Body of pancreas (tissue), 4 donors: ENCODE results near the gene ADCY5. TPM values are rescaled to one million over a fixed set of nuclear protein-coding genes. Genes with fewer than 3 reads are reported as not detected.

Experiments used
- ATAC-seq: fragments of 150-250 bp; one replicate; pipeline ENCODE4 v1.9.1; 2016
- DNase-seq, 4 donors: peaks; one replicate each; pipeline ENCODE4 v3.0.0-alpha.2; 2019
- H3K27ac ChIP-seq, 4 donors: fragments of 200-600 bp; sonication (generic); 1 replicate in 3 of 4; 2 replicates in 1 of 4; pipeline versions ENCODE4 v1.5.1 to v1.6.1; 2016 to 2019; ENCODE audit warnings: mild to moderate bottlenecking in 1 of 4, mixed read lengths in 1 of 4, moderate library complexity in 1 of 4
- H3K27me3 ChIP-seq, 2 donors: fragments of 200-600 bp; sonication (generic); one replicate each; pipeline ENCODE4 v1.6.0; 2016; ENCODE audit warnings: mild to moderate bottlenecking in 1 of 2
- H3K36me3 ChIP-seq, 2 donors: fragments of 200-600 bp; sonication (generic); replicated peaks in 1 of 2; 2 replicates each; pipeline ENCODE4 v1.5.1; 2016; ENCODE audit warnings: low read depth in 2 of 2; ENCODE audit not compliant: insufficient read depth in 1 of 2
- H3K4me1 ChIP-seq: fragments of 200-600 bp; sonication (generic); one replicate; pipeline ENCODE4 v1.6.0; 2016
- H3K4me3 ChIP-seq, 2 donors: fragments of 200-600 bp; sonication (generic); 1 replicate in 1 of 2; 2 replicates in 1 of 2; pipeline ENCODE4 v1.5.1; 2016 to 2019
- H3K9me3 ChIP-seq, 3 donors: fragments of 200-600 bp; sonication (generic); 1 replicate in 2 of 3; 2 replicates in 1 of 3; pipeline ENCODE4 v1.5.1; 2016
- POLR2A ChIP-seq, 3 donors: fragments of 450-650 bp; IDR thresholded peaks; one replicate each; pipeline ENCODE4 v1.6.1; 2016; ENCODE audit warnings: antibody characterized with exemption in 3 of 3, mild to moderate bottlenecking in 2 of 3
- WGBS, 2 donors: methylation state at CpG; one replicate each; pipeline ENCODE4 v1.1.5; 2017; 5-methylcytosine and 5-hydroxymethylcytosine counted together
- intact Hi-C: fragments of 100-400 bp; cut with DNase I; formaldehyde crosslinking; loops from one replicate; pipeline ENCODE4 v1.15.1; 2023
- total RNA-seq, 2 donors: library from RNA; depleted of rRNA; stranded (reverse); fragments of >200 nt; gene quantifications; one replicate each; pipeline ENCODE4 v1.1.0, GENCODE V29; 2016
- TF ChIP-seq, protein P1 (sequence below), 7 experiments: fragments of 450-650 bp in 4 of 7; fragments of 200-600 bp in 3 of 7; sonication (generic) in 3 of 7; IDR thresholded peaks; one replicate each; pipeline ENCODE4 v1.5.1; 2016 to 2019; ENCODE audit warnings: antibody characterized with exemption in 7 of 7

The ADCY5 gene
- total RNA-seq, 2 donors from 2014 or later: 10.6 to 18.8 TPM

DNA sequence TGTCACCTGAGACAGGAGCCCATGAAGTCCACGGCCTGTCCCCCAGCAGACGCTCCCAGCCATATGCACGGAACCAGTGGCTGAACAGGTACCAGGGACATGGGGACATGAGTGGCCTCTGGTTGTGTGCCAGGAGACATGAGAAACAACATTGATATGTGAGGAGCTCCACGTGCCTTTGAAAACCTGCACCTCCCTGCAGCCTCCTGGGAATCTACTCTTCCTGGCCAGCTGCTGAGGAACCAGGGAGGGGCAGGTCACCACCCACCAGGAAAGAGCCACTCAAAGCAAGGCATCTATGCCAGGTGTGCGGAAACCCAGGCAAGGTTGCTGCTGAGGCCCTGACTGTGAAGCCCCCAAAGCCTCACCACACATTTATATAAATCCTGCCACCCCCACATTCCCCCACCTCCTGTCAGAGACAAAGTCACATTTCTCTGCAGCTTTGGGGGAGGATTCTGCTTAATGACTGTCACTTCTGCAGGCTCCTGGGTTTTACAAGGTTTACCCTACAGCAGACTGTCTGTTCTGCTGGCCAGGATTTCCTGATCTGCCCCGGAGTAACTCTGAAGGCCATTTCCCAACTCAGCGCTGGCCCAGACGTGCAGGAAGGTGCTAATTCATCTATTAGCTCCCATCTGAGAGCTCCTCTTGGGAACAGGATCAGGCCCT, 110.8 kb downstream of the ADCY5 start:
- WGBS, 2 donors: 42 to 51% methylated on average over 7 to 8 of the region's 8 CpGs
- Histone ChIP-seq H3K36me3 (no peaks in the 10 kb centered on the region), H3K4me3 (no peak overlapping the region), H3K9me3 (no peaks in the 10 kb centered on the region), H3K27ac (peak overlapping the region in 2 of 4 donors; percentile 6 to 20), H3K4me1 (peaks cover 10% of the 10 kb centered on the region), H3K27me3 (no peaks in the 10 kb centered on the region)
- ATAC-seq (peak; percentile 61), DNase-seq (peak; percentile 46 to 78 (median 72))
- intact Hi-C loops: no loop called here
- TF ChIP-seq, protein P1, sequence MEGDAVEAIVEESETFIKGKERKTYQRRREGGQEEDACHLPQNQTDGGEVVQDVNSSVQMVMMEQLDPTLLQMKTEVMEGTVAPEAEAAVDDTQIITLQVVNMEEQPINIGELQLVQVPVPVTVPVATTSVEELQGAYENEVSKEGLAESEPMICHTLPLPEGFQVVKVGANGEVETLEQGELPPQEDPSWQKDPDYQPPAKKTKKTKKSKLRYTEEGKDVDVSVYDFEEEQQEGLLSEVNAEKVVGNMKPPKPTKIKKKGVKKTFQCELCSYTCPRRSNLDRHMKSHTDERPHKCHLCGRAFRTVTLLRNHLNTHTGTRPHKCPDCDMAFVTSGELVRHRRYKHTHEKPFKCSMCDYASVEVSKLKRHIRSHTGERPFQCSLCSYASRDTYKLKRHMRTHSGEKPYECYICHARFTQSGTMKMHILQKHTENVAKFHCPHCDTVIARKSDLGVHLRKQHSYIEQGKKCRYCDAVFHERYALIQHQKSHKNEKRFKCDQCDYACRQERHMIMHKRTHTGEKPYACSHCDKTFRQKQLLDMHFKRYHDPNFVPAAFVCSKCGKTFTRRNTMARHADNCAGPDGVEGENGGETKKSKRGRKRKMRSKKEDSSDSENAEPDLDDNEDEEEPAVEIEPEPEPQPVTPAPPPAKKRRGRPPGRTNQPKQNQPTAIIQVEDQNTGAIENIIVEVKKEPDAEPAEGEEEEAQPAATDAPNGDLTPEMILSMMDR (IDR thresholded peaks at IDR 0.05): no peak
- TF ChIP-seq POLR2A (IDR thresholded peaks at IDR 0.05): no peak

DNA sequence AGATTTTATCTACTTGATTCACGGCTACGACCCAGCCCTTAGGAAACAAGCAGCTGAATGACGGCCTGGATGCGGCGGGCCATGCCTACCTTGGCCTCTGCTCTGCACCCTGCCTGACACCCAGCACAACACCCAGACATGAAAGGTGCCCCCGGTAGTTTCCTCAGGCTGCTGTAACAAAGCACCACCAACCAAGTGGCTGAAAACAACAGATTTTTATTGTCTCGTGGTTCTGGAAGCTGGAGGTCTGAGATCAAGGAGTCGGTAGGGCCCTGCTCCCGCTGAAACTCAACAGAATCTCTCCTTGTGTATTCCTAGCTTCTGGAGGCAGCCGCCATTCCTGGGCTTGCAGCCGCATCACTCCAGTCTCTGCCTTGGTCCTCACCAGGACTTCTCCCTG, 111.7 kb downstream of the ADCY5 start:
- no peaks in the 10 kb centered on the region for H3K36me3 ChIP-seq
- intact Hi-C loops: no loop called here
- H3K9me3 ChIP-seq: no peaks in the 10 kb centered on the region
- H3K27me3 ChIP-seq: no peaks in the 10 kb centered on the region
- peaks cover 10% of the 10 kb centered on the region for H3K4me1 ChIP-seq
- no peak for ATAC-seq
- TF ChIP-seq POLR2A (IDR thresholded peaks at IDR 0.05): no peak
- H3K4me3 ChIP-seq: no peak overlapping the region
- WGBS, 2 donors: 97% methylated on average over 11 of the region's 11 CpGs
- DNase-seq: no peak
- no peak overlapping the region for H3K27ac ChIP-seq

DNA sequence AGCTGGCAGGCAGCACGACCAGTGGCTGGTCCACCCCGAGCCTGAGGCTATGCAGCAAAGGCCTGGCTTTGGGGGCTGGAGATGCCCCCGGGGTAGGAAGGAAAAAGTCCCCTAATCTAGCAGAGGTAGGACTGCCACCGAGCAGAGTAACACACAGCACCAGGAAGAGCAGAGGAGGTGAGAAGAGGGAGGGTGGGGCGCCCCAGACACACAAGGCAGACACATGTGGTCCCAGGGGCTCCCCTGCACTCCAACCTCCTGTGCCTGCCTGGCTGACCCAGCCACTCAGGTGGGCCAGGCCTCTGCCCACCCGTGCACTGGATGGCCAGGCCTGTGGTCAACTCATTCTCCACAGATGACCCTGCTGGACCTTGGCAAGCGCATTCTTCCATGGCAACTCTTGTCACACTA, 112.4 kb downstream of the ADCY5 start:
- DNase-seq (no peak), ATAC-seq (no peak)
- Histone ChIP-seq H3K9me3 (no peaks in the 10 kb centered on the region), H3K4me1 (peaks cover 10% of the 10 kb centered on the region), H3K27ac (no peak overlapping the region), H3K36me3 (no peaks in the 10 kb centered on the region), H3K4me3 (no peak overlapping the region), H3K27me3 (no peaks in the 10 kb centered on the region)
- WGBS, 2 donors: 89 to 93% methylated on average over 7 of the region's 7 CpGs
- TF ChIP-seq, protein P1 (IDR thresholded peaks at IDR 0.05): no peak
- TF ChIP-seq POLR2A (IDR thresholded peaks at IDR 0.05): no peak
- intact Hi-C loops: no loop called here

DNA sequence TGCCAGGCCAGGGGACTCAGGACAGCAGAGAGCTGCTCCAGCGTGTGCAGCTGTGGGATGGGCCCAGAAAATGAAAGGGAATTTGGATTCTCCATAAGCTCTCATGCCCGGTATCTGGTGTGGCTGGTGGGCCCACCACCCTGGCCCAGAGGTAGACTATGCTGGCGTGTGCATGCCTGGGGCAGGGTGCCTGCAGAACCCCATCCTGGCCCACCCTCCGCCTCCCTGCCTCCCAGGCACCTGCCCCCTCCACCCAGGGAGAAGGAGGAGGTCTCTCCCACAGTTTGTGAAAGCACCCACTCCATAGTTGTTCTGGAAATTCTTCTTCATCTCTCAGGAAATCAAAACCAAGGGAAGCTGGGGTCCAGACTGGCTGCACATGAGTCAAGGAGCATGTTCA, 112.9 kb downstream of the ADCY5 start:
- no peaks in the 10 kb centered on the region for H3K36me3 ChIP-seq
- intact Hi-C loops: no loop called here
- TF ChIP-seq, protein P1 (IDR thresholded peaks at IDR 0.05): no peak
- TF ChIP-seq POLR2A (IDR thresholded peaks at IDR 0.05): no peak
- H3K9me3 ChIP-seq: no peaks in the 10 kb centered on the region
- peaks cover 12% of the 10 kb centered on the region for H3K4me1 ChIP-seq
- H3K4me3 ChIP-seq: no peak overlapping the region
- H3K27ac ChIP-seq: no peak overlapping the region
- 59 to 91% methylated on average over 3 to 4 of the region's 4 CpGs for WGBS, 2 donors
- DNase-seq (no peak), ATAC-seq (no peak)
- H3K27me3 ChIP-seq: no peaks in the 10 kb centered on the region

DNA sequence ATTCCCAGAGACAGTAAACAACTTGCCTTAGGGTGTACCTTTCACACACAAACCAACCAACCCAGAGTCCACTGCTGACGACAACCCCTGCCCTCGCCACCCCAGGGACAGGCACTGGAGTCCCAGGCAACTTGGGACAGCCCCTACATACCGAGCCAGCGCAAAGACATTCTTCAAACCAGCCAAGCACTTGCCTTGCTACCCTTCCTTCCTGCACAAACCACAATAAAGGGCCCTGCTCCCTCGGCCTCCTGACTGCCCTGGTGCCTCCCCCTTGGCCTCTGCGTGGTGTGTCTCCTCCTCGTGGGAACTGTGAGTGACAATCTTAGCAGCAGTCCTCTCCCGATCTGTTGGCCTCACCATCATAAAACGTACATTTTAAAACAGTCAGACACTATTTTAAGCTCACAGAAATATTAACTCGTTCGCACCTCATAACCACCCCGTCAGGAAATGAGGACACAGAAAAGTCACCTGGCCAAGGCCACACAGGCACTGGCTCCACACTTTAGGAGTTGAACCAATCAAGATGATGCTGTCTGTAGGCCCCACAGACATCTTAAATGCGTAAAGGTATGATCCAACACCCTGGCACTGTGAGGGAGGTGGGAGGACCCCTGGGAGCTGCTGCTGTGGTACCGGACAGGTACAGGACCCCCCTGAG, 113.8 kb downstream of the ADCY5 start:
- Histone ChIP-seq H3K9me3 (no peaks in the 10 kb centered on the region), H3K27ac (no peak overlapping the region), H3K36me3 (no peaks in the 10 kb centered on the region), H3K4me1 (peaks cover 20% of the 10 kb centered on the region), H3K4me3 (no peak overlapping the region), H3K27me3 (no peaks in the 10 kb centered on the region)
- 73 to 75% methylated on average over 14 of the region's 14 CpGs for WGBS, 2 donors
- DNase-seq (peak in 1 of 4 donors; percentile 6), ATAC-seq (no peak)
- intact Hi-C loops: no loop called here
- TF ChIP-seq, protein P1 (IDR thresholded peaks at IDR 0.05): no peak
- TF ChIP-seq POLR2A (IDR thresholded peaks at IDR 0.05): no peak
